Measurements from ENCODE around the gene PCGF1.
A peak's percentile ranks its signal among the peaks of the same experiment; 100 is the strongest.

PCGF1 gene

DNA sequence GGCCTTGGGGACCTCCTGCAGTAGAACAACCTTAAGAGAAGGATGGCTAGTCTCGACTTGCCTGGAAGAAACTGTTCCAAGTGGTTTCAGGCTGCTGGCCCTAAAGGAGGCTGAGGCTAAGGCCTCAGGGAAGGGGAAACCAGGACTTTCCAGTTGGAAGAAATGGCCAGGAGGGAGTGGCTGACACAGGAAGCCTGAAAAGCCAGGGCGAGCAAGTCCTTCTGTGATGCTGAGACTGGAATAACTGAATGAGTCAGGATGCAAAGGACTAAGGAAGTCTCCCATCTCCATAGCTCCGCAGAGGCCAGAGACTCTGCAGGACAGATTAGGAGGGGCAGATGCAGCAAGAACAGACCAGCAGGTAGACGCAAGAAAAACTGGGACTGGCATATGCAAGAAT is 29.6 kb upstream of the PCGF1 start:
- Histone ChIP-seq H3K27me3 (ENCODE audit: insufficient read depth, poor library complexity, severe bottlenecking) (no peaks in the 10 kb centered on the region), H3K4me1 (ENCODE audit: insufficient read depth, poor library complexity, severe bottlenecking) (peaks cover 7% of the 10 kb centered on the region), H3K9me3 (ENCODE audit: severe bottlenecking) (no peaks in the 10 kb centered on the region), H3K36me3 (ENCODE audit: low read depth) (peaks cover 8% of the 10 kb centered on the region; the same call in 1 of the 2 replicates), H3K27ac (ENCODE audit: poor library complexity, severe bottlenecking) (no peak overlapping the region), H3K4me3 (ENCODE audit: severe bottlenecking) (no peak overlapping the region)
- no peak for DNase-seq (ENCODE audit: low spot score)
- TF ChIP-seq, protein P1, sequence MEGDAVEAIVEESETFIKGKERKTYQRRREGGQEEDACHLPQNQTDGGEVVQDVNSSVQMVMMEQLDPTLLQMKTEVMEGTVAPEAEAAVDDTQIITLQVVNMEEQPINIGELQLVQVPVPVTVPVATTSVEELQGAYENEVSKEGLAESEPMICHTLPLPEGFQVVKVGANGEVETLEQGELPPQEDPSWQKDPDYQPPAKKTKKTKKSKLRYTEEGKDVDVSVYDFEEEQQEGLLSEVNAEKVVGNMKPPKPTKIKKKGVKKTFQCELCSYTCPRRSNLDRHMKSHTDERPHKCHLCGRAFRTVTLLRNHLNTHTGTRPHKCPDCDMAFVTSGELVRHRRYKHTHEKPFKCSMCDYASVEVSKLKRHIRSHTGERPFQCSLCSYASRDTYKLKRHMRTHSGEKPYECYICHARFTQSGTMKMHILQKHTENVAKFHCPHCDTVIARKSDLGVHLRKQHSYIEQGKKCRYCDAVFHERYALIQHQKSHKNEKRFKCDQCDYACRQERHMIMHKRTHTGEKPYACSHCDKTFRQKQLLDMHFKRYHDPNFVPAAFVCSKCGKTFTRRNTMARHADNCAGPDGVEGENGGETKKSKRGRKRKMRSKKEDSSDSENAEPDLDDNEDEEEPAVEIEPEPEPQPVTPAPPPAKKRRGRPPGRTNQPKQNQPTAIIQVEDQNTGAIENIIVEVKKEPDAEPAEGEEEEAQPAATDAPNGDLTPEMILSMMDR (IDR thresholded peaks at IDR 0.05; ENCODE audit: poor library complexity, severe bottlenecking), result no peak
- ATAC-seq (ENCODE audit: low read depth), result peak; percentile 53

DNA sequence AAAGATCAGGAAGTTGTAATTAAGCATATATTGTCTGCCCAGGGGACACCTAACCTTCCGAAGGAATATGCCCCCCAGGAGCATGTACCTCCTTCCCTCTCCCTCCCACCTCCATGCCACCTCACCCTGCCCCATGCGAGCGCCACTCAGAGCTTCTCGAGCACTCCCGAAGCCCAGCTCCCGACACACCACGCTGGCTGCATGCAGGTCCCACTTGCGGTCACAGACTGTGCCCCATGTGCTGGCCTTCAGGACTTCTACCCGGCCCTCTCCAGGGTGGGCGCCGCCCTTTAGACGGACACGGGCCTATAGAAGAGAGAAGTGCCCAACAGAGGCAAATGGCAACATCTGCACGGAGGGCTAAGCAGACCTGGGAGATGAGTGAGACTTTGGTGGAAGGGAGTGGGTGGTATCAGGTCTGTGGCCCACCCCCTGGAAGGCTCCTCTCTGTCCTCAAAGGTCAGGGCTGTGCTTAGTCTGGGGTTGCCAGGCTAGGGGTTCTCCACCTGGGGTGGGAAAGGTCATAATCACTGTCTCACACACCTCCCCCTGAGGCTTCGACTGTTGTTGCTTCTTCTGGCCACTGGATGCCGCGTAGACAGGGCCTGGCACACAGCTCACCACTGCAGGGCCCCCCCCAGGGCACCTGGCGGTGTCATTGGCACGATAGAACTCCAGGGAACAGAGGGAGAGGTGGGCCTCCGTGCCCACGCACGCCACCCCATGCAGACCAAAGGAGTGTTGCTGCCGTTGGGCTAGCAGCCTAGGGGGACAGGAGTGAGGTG is 28.9 kb upstream of the PCGF1 start:
- DNase-seq (ENCODE audit: low spot score) (no peak), ATAC-seq (ENCODE audit: low read depth) (no peak)
- Histone ChIP-seq H3K27me3 (ENCODE audit: insufficient read depth, poor library complexity, severe bottlenecking) (no peaks in the 10 kb centered on the region), H3K9me3 (ENCODE audit: severe bottlenecking) (no peaks in the 10 kb centered on the region), H3K4me1 (ENCODE audit: insufficient read depth, poor library complexity, severe bottlenecking) (peaks cover 7% of the 10 kb centered on the region), H3K27ac (ENCODE audit: poor library complexity, severe bottlenecking) (no peak overlapping the region), H3K4me3 (ENCODE audit: severe bottlenecking) (no peak overlapping the region), H3K36me3 (ENCODE audit: low read depth) (peaks cover 11% of the 10 kb centered on the region; the same call in 1 of the 2 replicates)
- TF ChIP-seq, protein P1 (IDR thresholded peaks at IDR 0.05; ENCODE audit: poor library complexity, severe bottlenecking), result no peak

DNA sequence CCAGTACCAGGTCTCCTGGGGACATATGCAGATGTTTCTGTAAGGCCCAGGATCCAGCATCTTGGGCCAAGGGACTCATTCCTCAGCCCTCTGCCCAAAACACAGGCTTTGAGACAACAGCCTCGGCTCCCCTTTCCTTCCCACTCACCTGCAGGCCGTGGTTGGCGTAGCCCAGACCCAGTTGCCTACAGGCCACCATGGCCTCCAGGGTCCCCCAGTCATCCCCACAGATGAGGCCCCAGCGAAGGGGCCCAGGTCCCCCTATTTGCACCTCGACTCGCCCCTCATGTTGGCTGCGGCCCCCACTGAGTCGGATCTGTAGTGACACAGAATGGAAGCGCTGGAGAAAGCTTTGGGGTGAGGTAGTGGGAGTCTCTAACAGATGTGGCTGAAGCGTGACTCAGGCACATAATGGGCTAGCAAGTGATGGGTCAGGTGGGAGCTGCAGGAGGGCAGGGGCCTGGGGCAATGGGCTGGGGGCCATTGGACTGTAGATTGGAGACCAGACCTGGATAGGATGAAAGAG is 28.0 kb upstream of the PCGF1 start:
- Histone ChIP-seq H3K9me3 (ENCODE audit: severe bottlenecking) (no peaks in the 10 kb centered on the region), H3K4me3 (ENCODE audit: severe bottlenecking) (no peak overlapping the region), H3K27me3 (ENCODE audit: insufficient read depth, poor library complexity, severe bottlenecking) (no peaks in the 10 kb centered on the region), H3K36me3 (ENCODE audit: low read depth) (peaks cover 11% of the 10 kb centered on the region; the same call in 1 of the 2 replicates), H3K4me1 (ENCODE audit: insufficient read depth, poor library complexity, severe bottlenecking) (peaks cover 7% of the 10 kb centered on the region), H3K27ac (ENCODE audit: poor library complexity, severe bottlenecking) (no peak overlapping the region)
- DNase-seq (ENCODE audit: low spot score) (no peak), ATAC-seq (ENCODE audit: low read depth) (no peak)
- TF ChIP-seq, protein P1 (IDR thresholded peaks at IDR 0.05; ENCODE audit: poor library complexity, severe bottlenecking), result no peak

DNA sequence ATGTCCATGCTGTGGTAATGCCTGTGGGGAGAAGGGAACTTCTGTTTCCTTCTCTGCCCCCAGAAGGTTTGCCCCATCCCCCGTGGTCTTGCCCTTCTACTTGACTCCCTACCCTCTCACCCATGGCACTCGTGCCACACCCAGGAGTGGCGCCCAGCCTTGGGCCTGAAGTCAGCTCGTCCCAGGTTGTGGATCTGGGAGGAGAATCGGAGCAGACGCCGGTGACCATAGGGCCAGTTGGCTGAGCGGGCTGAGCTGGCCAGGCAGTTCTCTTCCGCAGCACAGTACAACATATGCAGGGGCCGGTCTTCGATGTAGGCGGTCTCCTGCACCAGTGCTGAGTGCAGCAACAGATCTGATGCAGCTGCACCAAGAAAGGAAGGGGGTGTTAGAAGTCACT is 26.9 kb upstream of the PCGF1 start:
- ATAC-seq (ENCODE audit: low read depth) (no peak), DNase-seq (ENCODE audit: low spot score) (no peak)
- Histone ChIP-seq H3K27me3 (ENCODE audit: insufficient read depth, poor library complexity, severe bottlenecking) (no peaks in the 10 kb centered on the region), H3K4me1 (ENCODE audit: insufficient read depth, poor library complexity, severe bottlenecking) (peaks cover 7% of the 10 kb centered on the region), H3K4me3 (ENCODE audit: severe bottlenecking) (no peak overlapping the region), H3K27ac (ENCODE audit: poor library complexity, severe bottlenecking) (no peak overlapping the region), H3K9me3 (ENCODE audit: severe bottlenecking) (no peaks in the 10 kb centered on the region), H3K36me3 (ENCODE audit: low read depth) (peaks cover 11% of the 10 kb centered on the region; the same call in 1 of the 2 replicates)
- TF ChIP-seq, protein P1 (IDR thresholded peaks at IDR 0.05; ENCODE audit: poor library complexity, severe bottlenecking), result no peak

DNA sequence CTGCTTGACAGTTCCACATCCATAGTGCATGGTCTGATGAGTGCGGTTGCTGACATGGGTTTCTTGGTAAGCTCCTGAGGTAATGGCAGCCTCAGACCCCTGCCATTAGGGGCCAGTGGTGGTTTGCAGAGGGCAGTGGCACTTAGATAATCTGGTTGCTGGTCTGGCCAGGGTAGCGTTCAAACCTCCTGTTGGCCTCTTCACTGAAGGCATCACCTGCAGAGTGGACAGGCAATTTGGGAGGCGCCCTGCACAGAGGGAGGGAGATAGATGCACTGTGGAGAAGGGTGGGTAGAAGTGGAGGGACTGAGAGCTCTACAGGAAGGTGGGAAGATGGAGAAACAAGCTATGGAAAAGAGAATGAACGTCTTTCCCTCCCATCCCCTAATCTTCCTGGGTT is 26.0 kb upstream of the PCGF1 start:
- no peak for ATAC-seq (ENCODE audit: low read depth)
- Histone ChIP-seq H3K4me1 (ENCODE audit: insufficient read depth, poor library complexity, severe bottlenecking) (peaks cover 7% of the 10 kb centered on the region), H3K4me3 (ENCODE audit: severe bottlenecking) (no peak overlapping the region), H3K27ac (ENCODE audit: poor library complexity, severe bottlenecking) (no peak overlapping the region), H3K36me3 (ENCODE audit: low read depth) (peaks cover 13% of the 10 kb centered on the region), H3K9me3 (ENCODE audit: severe bottlenecking) (no peaks in the 10 kb centered on the region), H3K27me3 (ENCODE audit: insufficient read depth, poor library complexity, severe bottlenecking) (no peaks in the 10 kb centered on the region)
- TF ChIP-seq, protein P1 (IDR thresholded peaks at IDR 0.05; ENCODE audit: poor library complexity, severe bottlenecking), result no peak
- DNase-seq (ENCODE audit: low spot score), result no peak

Data from RWPE2 (cell line).